H1 (cell line): ENCODE data around the gene DLK2. TPM values are rescaled to one million over a fixed set of nuclear protein-coding genes. Genes with fewer than 3 reads are reported as not detected.

Experiments
- USF2 ChIP-seq: IDR thresholded peaks from 2 replicates; pipeline ENCODE4 v1.6.1; 2011; ENCODE audit warnings: low read length, improper control_type of control experiment
- polyA plus RNA-seq, 7 experiments: library from polyadenylated mRNA; depleted of rRNA in 3 of 7; stranded (reverse) in 5 of 7; unstranded in 2 of 7; fragments of >200 nt in 5 of 7; fragments of 200-250 nt in 2 of 7; gene quantifications; 1 replicate in 5 of 7; 2 replicates in 1 of 7; 4 replicates in 1 of 7; pipeline versions ENCODE4 v1.2.1 to v1.2.3, GENCODE V29; 2011 to 2013; ENCODE audit warnings: missing spikeins in 2 of 7, mixed read lengths in 2 of 7
- total RNA-seq: library from RNA; stranded (reverse); fragmentation: NEBNext Ultra II Directional; extraction: Animal tissue kit (Norgen Biotek cat#: 25700); gene quantifications from 2 replicates; pipeline ENCODE4 v1.2.1, GENCODE V29; 2021

Gene DLK2
- total and polyA plus RNA-seq, 2 of the 8 experiments (the other 6 are each of a cell fraction or from before 2014, with no cell fraction given), result 0.37 to 0.80 TPM

GRCh38 chr6:43472515-43472914 lies 17.2 kb upstream of the DLK2 start (continued):
- no peak for TF ChIP-seq USF2
